ENCODE measurements around the gene FARS2. TPM values are rescaled to one million over a fixed set of nuclear protein-coding genes. Genes with fewer than 3 reads are reported as not detected.

The FARS2 gene
- total and polyA plus RNA-seq, 2 donors (not counting 1 experiment from before 2014, with no cell fraction given), result 33.0 to 35.5 TPM

GRCh38 chr6:5667737-5668136, 406.4 kb downstream of the FARS2 start:
- DNase-seq (no peak), ATAC-seq (ENCODE audit: low read depth) (no peak)
- Histone ChIP-seq H3K27me3 (replicated peaks in 1 of 4; ENCODE audit: control extremely low read depth in 1 of 4, control insufficient read depth in 3 of 4, insufficient read depth in 4 of 4, low read length in 3 of 4) (no peaks in the 10 kb centered on the region), H3K9me3 (ENCODE audit: control extremely low read depth in 1 of 3, control insufficient read depth in 2 of 3, insufficient read depth in 1 of 3, low read length in 2 of 3) (no peaks in the 10 kb centered on the region), H3K79me2 (ENCODE audit: control insufficient read depth, insufficient read depth, low read length) (no peaks in the 10 kb centered on the region), H3K4me1 (ENCODE audit: control insufficient read depth in 2 of 2, insufficient read depth in 2 of 2, low read length in 2 of 2) (peaks cover 32 to 46% of the 10 kb centered on the region in 2 donors), H2AFZ (ENCODE audit: insufficient read depth, low read depth, low read length, poor library complexity, severe bottlenecking) (no peak overlapping the region), H3K4me3 (ENCODE audit: control extremely low read depth in 1 of 5, extremely low read depth in 1 of 5, insufficient read depth in 1 of 5, low read depth in 2 of 5, low read length in 4 of 5) (no peak overlapping the region), H3K9ac (ENCODE audit: low read length) (no peak overlapping the region), H3K36me3 (replicated peaks in 1 of 2; ENCODE audit: control extremely low read depth in 1 of 2, control insufficient read depth in 1 of 2, extremely low read depth in 1 of 2, insufficient read depth in 2 of 2, low read length in 1 of 2) (no peaks in the 10 kb centered on the region), H3K4me2 (replicated peaks; ENCODE audit: low read depth, low read length, poor library complexity, severe bottlenecking) (no peak overlapping the region), H3K27ac (ENCODE audit: low read length in 2 of 2) (no peak overlapping the region), H4K20me1 (ENCODE audit: control insufficient read depth, insufficient read depth, low read length, poor library complexity, severe bottlenecking) (no peaks in the 10 kb centered on the region)
- CTCF ChIA-PET, result interaction anchor here (1.0 to 1.6 kb wide), 2 partner anchors 13 to 50 kb away, joined by 3 read pairs; no protein-coding TSS in a partner anchor
- TF ChIP-seq, protein P1, sequence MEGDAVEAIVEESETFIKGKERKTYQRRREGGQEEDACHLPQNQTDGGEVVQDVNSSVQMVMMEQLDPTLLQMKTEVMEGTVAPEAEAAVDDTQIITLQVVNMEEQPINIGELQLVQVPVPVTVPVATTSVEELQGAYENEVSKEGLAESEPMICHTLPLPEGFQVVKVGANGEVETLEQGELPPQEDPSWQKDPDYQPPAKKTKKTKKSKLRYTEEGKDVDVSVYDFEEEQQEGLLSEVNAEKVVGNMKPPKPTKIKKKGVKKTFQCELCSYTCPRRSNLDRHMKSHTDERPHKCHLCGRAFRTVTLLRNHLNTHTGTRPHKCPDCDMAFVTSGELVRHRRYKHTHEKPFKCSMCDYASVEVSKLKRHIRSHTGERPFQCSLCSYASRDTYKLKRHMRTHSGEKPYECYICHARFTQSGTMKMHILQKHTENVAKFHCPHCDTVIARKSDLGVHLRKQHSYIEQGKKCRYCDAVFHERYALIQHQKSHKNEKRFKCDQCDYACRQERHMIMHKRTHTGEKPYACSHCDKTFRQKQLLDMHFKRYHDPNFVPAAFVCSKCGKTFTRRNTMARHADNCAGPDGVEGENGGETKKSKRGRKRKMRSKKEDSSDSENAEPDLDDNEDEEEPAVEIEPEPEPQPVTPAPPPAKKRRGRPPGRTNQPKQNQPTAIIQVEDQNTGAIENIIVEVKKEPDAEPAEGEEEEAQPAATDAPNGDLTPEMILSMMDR (IDR thresholded peaks at IDR 0.05), result no peak
- no peak for TF ChIP-seq EZH2 (IDR thresholded peaks at IDR 0.05; ENCODE audit: borderline replicate concordance, insufficient read depth, low read depth, low read length, poor library complexity, severe bottlenecking)
- Mint-ChIP-seq H3K27me3 (no peaks in the 10 kb centered on the region), H3K27ac (peak overlapping the region; percentile 56), H3K4me1 (peaks cover 61% of the 10 kb centered on the region), H3K9me3 (ENCODE audit: insufficient read depth) (no peaks in the 10 kb centered on the region), H3K4me3 (peak overlapping the region; percentile 7)
- intact Hi-C loops (cut with micrococcal nuclease), result loop anchor here (5.0 kb wide), 1 partner anchor 40 kb away; no protein-coding TSS in a partner anchor
- POLR2A ChIA-PET, result no interaction called here
- WGBS (ENCODE audit: insufficient coverage), result no CpG with 5 or more reads among the region's 5 CpGs

GRCh38 chr6:5670381-5670780, 409.1 kb downstream of the FARS2 start:
- no peaks in the 10 kb centered on the region for H3K27me3 ChIP-seq (replicated peaks in 1 of 4; ENCODE audit: control extremely low read depth in 1 of 4, control insufficient read depth in 3 of 4, insufficient read depth in 4 of 4, low read length in 3 of 4)
- H3K36me3 ChIP-seq (replicated peaks in 1 of 2; ENCODE audit: control extremely low read depth in 1 of 2, control insufficient read depth in 1 of 2, extremely low read depth in 1 of 2, insufficient read depth in 2 of 2, low read length in 1 of 2), result no peaks in the 10 kb centered on the region
- H3K4me3 Mint-ChIP-seq, result no peak overlapping the region
- DNase-seq, result no peak
- H3K9ac ChIP-seq (ENCODE audit: low read length), result no peak overlapping the region
- H3K4me1 ChIP-seq (ENCODE audit: control insufficient read depth in 2 of 2, insufficient read depth in 2 of 2, low read length in 2 of 2), result peaks cover 22 to 32% of the 10 kb centered on the region in 2 donors
- TF ChIP-seq EZH2 (IDR thresholded peaks at IDR 0.05; ENCODE audit: borderline replicate concordance, insufficient read depth, low read depth, low read length, poor library complexity, severe bottlenecking), result no peak
- TF ChIP-seq, protein P1 (IDR thresholded peaks at IDR 0.05), result no peak
- H3K4me1 Mint-ChIP-seq, result peaks cover 43% of the 10 kb centered on the region
- H3K27me3 Mint-ChIP-seq, result no peaks in the 10 kb centered on the region
- no peak overlapping the region for H2AFZ ChIP-seq (ENCODE audit: insufficient read depth, low read depth, low read length, poor library complexity, severe bottlenecking)
- intact Hi-C loops (cut with micrococcal nuclease), result no loop called here
- H4K20me1 ChIP-seq (ENCODE audit: control insufficient read depth, insufficient read depth, low read length, poor library complexity, severe bottlenecking), result no peaks in the 10 kb centered on the region
- no CpG with 5 or more reads among the region's 2 CpGs for WGBS (ENCODE audit: insufficient coverage)
- H3K27ac ChIP-seq (ENCODE audit: low read length in 2 of 2), result no peak overlapping the region
- H3K79me2 ChIP-seq (ENCODE audit: control insufficient read depth, insufficient read depth, low read length), result no peaks in the 10 kb centered on the region
- H3K9me3 Mint-ChIP-seq (ENCODE audit: insufficient read depth), result no peaks in the 10 kb centered on the region
- H3K9me3 ChIP-seq (ENCODE audit: control extremely low read depth in 1 of 3, control insufficient read depth in 2 of 3, insufficient read depth in 1 of 3, low read length in 2 of 3), result no peaks in the 10 kb centered on the region
- no peak overlapping the region for H3K4me2 ChIP-seq (replicated peaks; ENCODE audit: low read depth, low read length, poor library complexity, severe bottlenecking)
- no peak overlapping the region for H3K4me3 ChIP-seq (ENCODE audit: control extremely low read depth in 1 of 5, extremely low read depth in 1 of 5, insufficient read depth in 1 of 5, low read depth in 2 of 5, low read length in 4 of 5)
- ATAC-seq (ENCODE audit: low read depth), result no peak
- no peak overlapping the region for H3K27ac Mint-ChIP-seq
- CTCF ChIA-PET, result no interaction called here
- POLR2A ChIA-PET, result no interaction called here
